Measurements from ENCODE around the gene TNFRSF8.

TNFRSF8 gene

GRCh38 chr1:12188115-12188514 lies 125.0 kb downstream of the TNFRSF8 start:
- H3K79me2 ChIP-seq (ENCODE audit: insufficient read depth, low read length) = no peaks in the 10 kb centered on the region
- H3K27me3 ChIP-seq (ENCODE audit: low read length) = no peaks in the 10 kb centered on the region
- H3K4me2 ChIP-seq (ENCODE audit: low read depth, low read length, poor library complexity, severe bottlenecking) = no peak overlapping the region
- H3K9me3 ChIP-seq (ENCODE audit: insufficient read depth, low read length) = no peaks in the 10 kb centered on the region
- H3K9me2 ChIP-seq (replicated peaks; ENCODE audit: insufficient read depth, low read length) = no peaks in the 10 kb centered on the region
- H3K9ac ChIP-seq (ENCODE audit: low read length) = no peak overlapping the region
- H2AFZ ChIP-seq (ENCODE audit: low read depth, low read length, severe bottlenecking) = no peak overlapping the region
- H3K4me3 ChIP-seq (ENCODE audit: insufficient read depth, low read length, poor library complexity, severe bottlenecking) = no peak overlapping the region
- no peak overlapping the region for H3K27ac ChIP-seq (ENCODE audit: low read depth, low read length)
- H3F3A ChIP-seq (ENCODE audit: insufficient read depth) = no peaks in the 10 kb centered on the region
- TF ChIP-seq EZH2phosphoT487 (conservative IDR thresholded peaks at IDR 0.05; ENCODE audit: low read length) (no peak), CTCF (IDR thresholded peaks at IDR 0.05; ENCODE audit: insufficient read depth, low read length, poor library complexity, severe bottlenecking) (no peak)
- H3K36me3 ChIP-seq (ENCODE audit: low read length) = no peaks in the 10 kb centered on the region
- no peaks in the 10 kb centered on the region for H4K20me1 ChIP-seq (ENCODE audit: low read depth, low read length)

- no peaks in the 10 kb centered on the region for H3K27me3 ChIP-seq (ENCODE audit: low read length)
- no peaks in the 10 kb centered on the region for H3K9me2 ChIP-seq (replicated peaks; ENCODE audit: insufficient read depth, low read length)
- H3K36me3 ChIP-seq (ENCODE audit: low read length) = no peaks in the 10 kb centered on the region
- H4K20me1 ChIP-seq (ENCODE audit: low read depth, low read length) = no peaks in the 10 kb centered on the region
- no peak overlapping the region for H3K9ac ChIP-seq (ENCODE audit: low read length)
- no peak overlapping the region for H2AFZ ChIP-seq (ENCODE audit: low read depth, low read length, severe bottlenecking)
- TF ChIP-seq CTCF (IDR thresholded peaks at IDR 0.05; ENCODE audit: insufficient read depth, low read length, poor library complexity, severe bottlenecking) = no peak
- no peak for TF ChIP-seq EZH2phosphoT487 (conservative IDR thresholded peaks at IDR 0.05; ENCODE audit: low read length)
- no peak overlapping the region for H3K4me3 ChIP-seq (ENCODE audit: insufficient read depth, low read length, poor library complexity, severe bottlenecking)
- H3K27ac ChIP-seq (ENCODE audit: low read depth, low read length) = no peak overlapping the region
- no peaks in the 10 kb centered on the region for H3F3A ChIP-seq (ENCODE audit: insufficient read depth)
- no peaks in the 10 kb centered on the region for H3K9me3 ChIP-seq (ENCODE audit: insufficient read depth, low read length)
- no peak overlapping the region for H3K4me2 ChIP-seq (ENCODE audit: low read depth, low read length, poor library complexity, severe bottlenecking)
- no peaks in the 10 kb centered on the region for H3K79me2 ChIP-seq (ENCODE audit: insufficient read depth, low read length)
Measured at GRCh38 chr1:12188657-12189327, 125.7 kb downstream of the TNFRSF8 start.

- no peaks in the 10 kb centered on the region for H3F3A ChIP-seq (ENCODE audit: insufficient read depth)
- no peaks in the 10 kb centered on the region for H4K20me1 ChIP-seq (ENCODE audit: low read depth, low read length)
- no peak overlapping the region for H3K9ac ChIP-seq (ENCODE audit: low read length)
- TF ChIP-seq EZH2phosphoT487 (conservative IDR thresholded peaks at IDR 0.05; ENCODE audit: low read length) (no peak), CTCF (IDR thresholded peaks at IDR 0.05; ENCODE audit: insufficient read depth, low read length, poor library complexity, severe bottlenecking) (no peak)
- no peak overlapping the region for H3K4me3 ChIP-seq (ENCODE audit: insufficient read depth, low read length, poor library complexity, severe bottlenecking)
- no peaks in the 10 kb centered on the region for H3K27me3 ChIP-seq (ENCODE audit: low read length)
- no peak overlapping the region for H3K27ac ChIP-seq (ENCODE audit: low read depth, low read length)
- H3K79me2 ChIP-seq (ENCODE audit: insufficient read depth, low read length) = no peaks in the 10 kb centered on the region
- H3K36me3 ChIP-seq (ENCODE audit: low read length) = no peaks in the 10 kb centered on the region
- no peaks in the 10 kb centered on the region for H3K9me2 ChIP-seq (replicated peaks; ENCODE audit: insufficient read depth, low read length)
- H3K9me3 ChIP-seq (ENCODE audit: insufficient read depth, low read length) = no peaks in the 10 kb centered on the region
- no peak overlapping the region for H2AFZ ChIP-seq (ENCODE audit: low read depth, low read length, severe bottlenecking)
- no peak overlapping the region for H3K4me2 ChIP-seq (ENCODE audit: low read depth, low read length, poor library complexity, severe bottlenecking)
Measured at GRCh38 chr1:12189328-12189682, 126.2 kb downstream of the TNFRSF8 start.

Measured in SU-DHL-6 (cell line).